Measurements from ENCODE around the gene PUM2.
"Not testable (repeated sequence)": the region's sequence is repeated elsewhere in the genome, so short reads cannot be mapped to it uniquely, and the experiment has no call there.

PUM2 gene

DNA sequence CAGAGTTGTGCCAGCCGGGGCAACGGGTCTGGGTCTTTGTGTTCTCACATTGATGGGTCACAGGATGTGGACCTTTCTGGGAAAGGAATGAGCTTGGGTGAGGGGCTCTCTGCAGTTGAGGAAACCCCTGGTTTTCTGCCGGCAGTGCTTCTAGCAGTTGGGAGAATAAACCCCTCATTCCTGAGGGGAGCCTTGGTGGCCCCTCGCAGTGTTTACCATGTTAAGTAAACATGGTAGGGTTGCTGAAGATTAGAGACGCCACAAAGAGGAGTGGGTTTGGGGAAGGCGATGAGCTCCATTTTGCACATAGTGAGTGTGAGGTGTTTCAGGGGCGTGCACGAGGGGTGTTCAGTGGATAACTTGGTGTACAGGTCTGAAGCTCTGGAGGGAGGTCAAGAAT is 27.7 kb upstream of the PUM2 start:
- in situ Hi-C loops (cut with MboI; ENCODE audit: low sequenced_read_pairs) = no loop called here
- Histone ChIP-seq H3K4me3 (no peak overlapping the region), H3K4me1 (peaks cover 10% of the 10 kb centered on the region), H3K27me3 (ENCODE audit: low read depth) (peaks cover 3% of the 10 kb centered on the region; the same call in 1 of the 2 replicates), H3K36me3 (replicated peaks) (no peaks in the 10 kb centered on the region), H3K9me3 (no peaks in the 10 kb centered on the region)
- no peak for DNase-seq (ENCODE audit: low spot score in 2 of 2)

DNA sequence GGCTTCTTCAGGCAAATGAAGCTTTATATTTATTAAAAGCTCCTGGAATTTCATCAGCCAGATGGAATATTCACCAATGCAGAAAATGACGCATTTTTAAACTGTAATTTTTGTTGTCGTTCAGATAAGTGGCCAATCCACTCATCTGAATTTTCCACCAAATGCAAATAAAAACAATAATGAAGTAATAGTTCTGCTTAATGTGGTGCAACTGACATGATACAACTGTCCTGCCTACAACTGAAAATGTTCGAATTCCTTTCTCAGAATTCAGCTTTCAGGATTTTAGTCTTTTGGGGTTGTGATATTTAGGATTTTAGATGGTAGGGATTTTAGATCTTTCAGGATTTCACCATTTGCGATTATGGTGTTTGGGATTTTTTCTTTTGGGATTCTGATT is 27.1 kb upstream of the PUM2 start:
- Histone ChIP-seq H3K27me3 (ENCODE audit: low read depth) (peaks cover 3% of the 10 kb centered on the region; the same call in 1 of the 2 replicates), H3K36me3 (replicated peaks) (no peaks in the 10 kb centered on the region), H3K4me3 (no peak overlapping the region), H3K9me3 (no peaks in the 10 kb centered on the region), H3K4me1 (peaks cover 10% of the 10 kb centered on the region)
- DNase-seq (ENCODE audit: low spot score in 2 of 2) = no peak
- in situ Hi-C loops (cut with MboI; ENCODE audit: low sequenced_read_pairs) = no loop called here

DNA sequence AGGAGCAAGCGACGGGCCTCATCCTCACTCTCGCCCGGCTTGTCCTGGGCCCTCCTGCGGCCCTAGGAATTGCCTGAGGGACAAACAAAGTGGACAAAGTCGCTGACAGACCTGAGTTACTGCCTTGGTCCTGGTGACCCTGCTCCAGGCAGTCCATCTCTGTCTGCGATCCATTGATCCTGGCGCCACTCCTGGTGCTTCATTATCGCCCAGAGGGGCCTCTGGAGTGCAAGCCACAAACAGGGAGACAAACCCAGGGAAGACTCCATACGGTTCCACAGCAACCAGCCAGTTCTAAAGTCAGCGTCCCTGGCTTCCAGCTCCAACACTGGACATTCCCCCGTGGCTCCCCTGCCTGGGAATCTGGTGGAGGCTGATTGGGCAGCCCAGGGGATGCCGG is 24.3 kb upstream of the PUM2 start:
- H3K4me3 ChIP-seq; H3K27me3 ChIP-seq (ENCODE audit: low read depth); H3K36me3 ChIP-seq (replicated peaks); H3K9me3 ChIP-seq; in situ Hi-C loops (cut with MboI; ENCODE audit: low sequenced_read_pairs); DNase-seq (ENCODE audit: low spot score in 2 of 2); H3K4me1 ChIP-seq: not testable (repeated sequence)

DNA sequence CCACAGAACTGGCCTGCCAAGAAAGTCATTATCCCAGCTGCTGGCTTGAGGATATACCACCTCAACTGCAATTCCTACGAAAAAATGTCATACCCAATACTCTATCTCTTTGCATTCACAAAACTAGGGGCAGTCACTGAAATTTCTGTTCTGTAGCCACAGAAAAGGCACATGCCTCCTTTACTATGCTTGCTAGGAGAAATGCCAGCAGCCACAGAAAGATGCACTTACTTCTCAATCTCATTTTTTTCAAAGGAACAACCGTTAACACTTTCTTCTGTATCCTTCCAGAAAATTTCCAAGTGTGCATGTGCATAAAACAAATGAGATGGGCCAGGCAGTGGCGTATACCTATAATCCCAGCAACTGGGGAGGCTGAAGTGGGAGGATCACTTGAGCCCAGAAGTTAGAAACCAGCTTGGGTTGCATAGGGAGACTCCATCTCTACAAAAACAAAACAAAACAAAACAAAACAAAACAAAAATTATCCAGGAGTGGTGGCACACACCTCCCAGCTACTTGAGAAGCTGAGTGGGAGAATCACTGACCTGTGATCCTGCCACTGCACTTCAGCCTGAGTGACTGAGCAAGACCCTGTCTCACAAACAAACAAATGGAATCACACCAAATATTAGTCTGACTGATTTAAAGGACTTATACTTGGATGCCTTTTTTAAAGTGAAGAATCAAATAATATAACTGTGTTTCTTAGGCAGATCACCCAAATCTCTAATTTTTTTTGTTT is 22.4 kb upstream of the PUM2 start:
- H3K27me3 ChIP-seq (ENCODE audit: low read depth) = peaks cover 3% of the 10 kb centered on the region
- no peaks in the 10 kb centered on the region for H3K36me3 ChIP-seq (replicated peaks)
- in situ Hi-C loops (cut with MboI; ENCODE audit: low sequenced_read_pairs) = no loop called here
- H3K4me3 ChIP-seq = no peak overlapping the region
- H3K4me1 ChIP-seq = no peaks in the 10 kb centered on the region
- peaks cover 3% of the 10 kb centered on the region for H3K9me3 ChIP-seq
- no peak for DNase-seq (ENCODE audit: low spot score in 2 of 2)

DNA sequence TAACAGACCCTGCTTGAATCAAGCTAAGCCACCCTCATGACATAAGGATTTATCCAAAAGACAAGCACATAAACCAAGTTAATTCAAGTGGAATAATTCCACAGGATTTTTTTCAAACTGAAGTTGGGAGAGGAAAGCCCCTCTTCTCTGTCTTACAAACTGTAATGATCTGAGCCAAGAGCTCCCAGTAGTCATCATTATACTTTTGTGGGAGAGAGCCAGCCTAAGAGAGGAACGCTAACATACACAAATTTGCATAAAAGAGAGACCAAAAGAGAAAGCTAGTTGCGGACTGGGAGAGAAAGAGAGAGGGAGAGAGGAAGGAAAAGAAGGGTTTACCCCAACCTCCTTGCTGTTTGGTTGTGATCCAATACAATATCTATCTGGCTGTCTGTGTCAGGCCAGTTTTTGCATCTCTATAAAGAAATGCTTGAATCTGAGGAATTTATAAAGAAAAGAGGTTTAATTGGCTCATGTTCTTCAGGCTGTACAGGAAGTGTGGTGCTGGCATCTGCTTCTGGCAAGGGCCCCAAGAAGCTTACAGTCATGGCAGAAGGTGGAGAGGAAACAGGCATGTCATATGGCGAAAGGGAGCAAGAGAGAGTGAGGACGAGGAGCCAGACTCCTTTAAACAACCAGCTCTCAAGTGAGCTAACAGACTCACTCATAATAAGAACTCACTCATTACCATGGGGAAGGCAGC is 20.8 kb upstream of the PUM2 start:
- peaks cover 3% of the 10 kb centered on the region for H3K9me3 ChIP-seq
- no peaks in the 10 kb centered on the region for H3K4me1 ChIP-seq
- in situ Hi-C loops (cut with MboI; ENCODE audit: low sequenced_read_pairs) = no loop called here
- no peak overlapping the region for H3K4me3 ChIP-seq
- H3K36me3 ChIP-seq (replicated peaks) = no peaks in the 10 kb centered on the region
- no peak for DNase-seq (ENCODE audit: low spot score in 2 of 2)
- H3K27me3 ChIP-seq (ENCODE audit: low read depth) = peaks cover 3% of the 10 kb centered on the region

DNA sequence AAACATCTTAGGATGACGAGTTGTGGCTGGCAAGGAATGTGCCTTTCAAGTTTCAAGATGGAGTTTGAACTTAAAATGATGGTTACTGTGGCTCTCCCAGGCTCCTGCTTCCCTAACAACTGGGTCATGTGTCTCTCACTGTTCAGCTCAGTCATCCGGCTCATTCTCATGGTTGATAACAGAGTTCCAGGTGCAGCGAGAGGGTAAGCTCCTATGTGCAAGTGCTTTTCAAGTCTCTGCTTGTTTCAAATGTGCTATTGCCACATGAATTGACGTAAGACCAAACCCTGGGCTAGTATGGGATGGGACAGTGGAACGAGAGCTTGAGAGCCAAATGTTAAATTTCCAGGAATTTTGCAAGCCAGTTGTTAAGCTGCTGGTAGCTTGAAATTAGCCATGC is 19.5 kb upstream of the PUM2 start:
- Histone ChIP-seq H3K4me3 (no peak overlapping the region), H3K4me1 (no peaks in the 10 kb centered on the region), H3K36me3 (replicated peaks) (no peaks in the 10 kb centered on the region), H3K27me3 (ENCODE audit: low read depth) (no peaks in the 10 kb centered on the region; the same call in 1 of the 2 replicates), H3K9me3 (peaks cover 3% of the 10 kb centered on the region)
- no peak for DNase-seq (ENCODE audit: low spot score in 2 of 2)
- in situ Hi-C loops (cut with MboI; ENCODE audit: low sequenced_read_pairs) = no loop called here

DNA sequence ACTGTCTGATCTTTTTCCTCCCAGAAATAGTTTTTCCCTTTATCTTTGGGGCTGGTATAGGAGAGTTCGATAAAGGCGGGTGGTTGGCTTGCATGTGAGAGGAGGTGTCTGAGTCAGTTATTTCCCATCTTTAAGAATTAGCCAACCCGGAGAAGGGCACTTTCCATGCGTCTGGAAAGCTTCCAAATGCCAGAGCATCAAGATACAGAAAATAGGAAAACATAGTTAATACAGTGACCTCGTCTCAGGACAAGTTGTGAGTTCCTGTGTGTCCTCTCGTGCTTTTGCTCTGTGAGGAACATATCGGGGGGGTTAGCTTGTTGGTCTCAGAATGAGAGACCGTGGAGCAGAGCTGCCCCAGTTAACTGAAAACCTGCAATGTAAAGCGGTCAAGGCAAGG is 18.7 kb upstream of the PUM2 start:
- Histone ChIP-seq H3K9me3 (peaks cover 3% of the 10 kb centered on the region), H3K27me3 (ENCODE audit: low read depth) (no peaks in the 10 kb centered on the region; the same call in 1 of the 2 replicates)
- in situ Hi-C loops (cut with MboI; ENCODE audit: low sequenced_read_pairs) = no loop called here

DNA sequence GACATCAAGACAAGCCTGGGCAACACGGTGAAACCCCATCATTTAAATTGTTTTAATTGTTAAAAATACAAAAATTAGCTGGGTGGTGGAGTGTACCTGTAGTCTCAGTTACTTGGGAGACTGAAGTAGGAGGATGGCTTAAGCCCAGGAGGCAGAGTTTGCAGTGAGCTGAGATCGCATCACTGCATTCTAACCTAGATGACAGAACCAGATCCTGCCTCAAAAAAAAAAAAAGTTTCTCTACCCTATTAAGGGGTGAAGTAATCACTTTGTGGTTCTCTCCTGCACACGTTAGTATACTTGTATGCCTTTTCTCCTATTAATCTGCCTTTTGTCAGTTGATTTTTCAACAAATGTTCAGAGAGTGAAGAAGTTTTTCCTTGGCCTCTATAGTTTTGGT is 18.1 kb upstream of the PUM2 start:
- no peak for DNase-seq (ENCODE audit: low spot score in 2 of 2)
- Histone ChIP-seq H3K4me1 (no peaks in the 10 kb centered on the region), H3K4me3 (no peak overlapping the region), H3K9me3 (peaks cover 3% of the 10 kb centered on the region), H3K36me3 (replicated peaks) (no peaks in the 10 kb centered on the region), H3K27me3 (ENCODE audit: low read depth) (no peaks in the 10 kb centered on the region; the same call in 1 of the 2 replicates)
- in situ Hi-C loops (cut with MboI; ENCODE audit: low sequenced_read_pairs) = no loop called here

More for the DNA sequence above, 18.7 kb upstream of the PUM2 start:
- no peaks in the 10 kb centered on the region for H3K36me3 ChIP-seq (replicated peaks)
- H3K4me3 ChIP-seq = no peak overlapping the region
- DNase-seq (ENCODE audit: low spot score in 2 of 2) = no peak
- H3K4me1 ChIP-seq = no peaks in the 10 kb centered on the region

DNA sequence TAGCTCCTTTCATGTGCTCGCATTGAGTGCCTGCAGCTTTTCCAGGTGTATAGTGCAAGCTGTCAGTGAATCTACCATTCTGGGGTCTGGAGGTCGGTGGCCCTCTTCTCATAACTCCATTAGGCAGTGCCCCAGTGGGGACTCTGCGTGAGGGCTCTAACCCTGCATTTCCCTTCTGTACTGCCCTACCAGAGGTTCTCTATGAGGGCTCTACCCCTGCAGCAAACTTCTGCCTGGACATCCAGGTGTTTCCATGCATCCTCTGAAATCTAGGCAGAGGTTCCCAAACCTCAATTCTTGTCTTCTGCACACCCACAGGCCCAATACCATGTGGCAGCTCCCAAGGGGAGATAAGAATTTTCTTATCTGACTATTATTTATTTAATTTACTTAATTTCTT is 17.3 kb upstream of the PUM2 start:
- H3K4me1 ChIP-seq; H3K27me3 ChIP-seq (ENCODE audit: low read depth); in situ Hi-C loops (cut with MboI; ENCODE audit: low sequenced_read_pairs); H3K36me3 ChIP-seq (replicated peaks); H3K9me3 ChIP-seq; H3K4me3 ChIP-seq; DNase-seq (ENCODE audit: low spot score in 2 of 2): not testable (repeated sequence)

DNA sequence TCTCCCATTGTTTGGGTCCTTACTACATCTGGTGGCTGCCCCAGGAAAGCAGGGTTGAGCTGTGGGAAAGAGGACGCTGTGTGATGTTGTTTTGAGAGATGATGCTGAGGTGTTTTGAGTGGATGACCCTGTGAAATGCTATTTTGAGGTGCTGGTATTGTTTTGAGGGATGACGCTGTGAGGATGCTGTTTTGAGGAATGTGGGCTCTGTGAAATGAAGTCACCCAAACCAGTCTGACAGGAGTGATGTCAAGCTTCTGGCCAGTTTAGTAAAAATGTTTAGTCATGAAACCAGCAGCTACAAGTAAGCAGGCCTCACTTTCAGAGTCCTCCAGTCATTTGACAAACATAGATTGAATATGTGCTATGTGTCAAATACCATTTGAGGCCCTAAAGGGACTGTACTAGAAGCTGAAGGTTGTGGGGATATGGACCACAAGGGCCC is 16.1 kb upstream of the PUM2 start:
- H3K4me1 ChIP-seq = no peaks in the 10 kb centered on the region
- no peaks in the 10 kb centered on the region; the same call in 1 of the 2 replicates for H3K27me3 ChIP-seq (ENCODE audit: low read depth)
- peaks cover 3% of the 10 kb centered on the region for H3K9me3 ChIP-seq
- no peak for DNase-seq (ENCODE audit: low spot score in 2 of 2)
- no peaks in the 10 kb centered on the region for H3K36me3 ChIP-seq (replicated peaks)
- in situ Hi-C loops (cut with MboI; ENCODE audit: low sequenced_read_pairs) = no loop called here
- no peak overlapping the region for H3K4me3 ChIP-seq

DNA sequence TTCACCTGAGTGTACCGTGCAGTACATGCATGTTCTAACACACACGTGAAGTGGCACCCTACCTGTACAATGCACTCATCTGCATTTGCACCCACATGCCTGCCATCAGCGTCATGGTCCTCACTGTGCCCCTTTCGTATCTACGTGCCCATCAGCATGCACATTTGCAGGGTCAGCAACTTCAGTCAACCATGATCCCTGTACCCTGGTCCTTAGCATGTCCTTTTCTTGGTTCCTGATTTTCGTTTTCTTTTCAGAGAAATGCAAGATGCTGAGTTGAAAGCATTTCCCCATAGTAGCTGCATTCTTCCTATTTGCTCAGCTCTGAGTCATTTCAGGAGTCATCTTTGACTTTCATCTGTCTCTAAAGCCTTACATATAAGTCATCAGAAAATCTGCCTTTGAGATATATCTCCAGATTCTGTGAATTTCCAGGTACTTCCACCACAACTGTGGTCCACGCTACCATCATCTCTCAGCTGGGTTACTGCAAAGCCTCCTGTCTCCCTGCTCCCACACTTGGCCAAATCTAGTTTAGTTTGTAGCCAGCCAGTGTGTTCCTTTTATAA is 14.7 kb upstream of the PUM2 start:
- Histone ChIP-seq H3K4me3 (no peak overlapping the region), H3K4me1 (no peaks in the 10 kb centered on the region), H3K9me3 (peaks cover 3% of the 10 kb centered on the region), H3K27me3 (ENCODE audit: low read depth) (no peaks in the 10 kb centered on the region), H3K36me3 (replicated peaks) (no peaks in the 10 kb centered on the region)
- no peak for DNase-seq (ENCODE audit: low spot score in 2 of 2)
- in situ Hi-C loops (cut with MboI; ENCODE audit: low sequenced_read_pairs) = no loop called here

DNA sequence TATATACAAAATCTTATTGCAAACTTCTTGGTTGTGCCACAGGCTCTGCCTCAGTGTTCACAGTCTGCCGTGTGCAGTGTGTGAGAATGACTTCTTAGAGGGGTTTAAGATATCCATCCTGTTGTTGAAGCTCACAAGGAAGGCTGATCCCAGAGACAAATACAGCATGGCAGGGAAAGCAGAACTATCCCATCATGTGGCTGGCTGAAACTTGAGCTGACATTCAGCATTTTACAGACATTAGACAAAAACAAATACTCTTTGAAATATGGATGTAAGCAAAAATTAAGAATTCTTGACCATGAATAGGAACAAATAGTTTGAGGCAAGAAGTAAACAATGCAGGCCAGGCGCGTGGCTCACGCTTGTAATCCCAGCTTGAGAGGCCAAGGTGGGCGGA is 12.9 kb upstream of the PUM2 start:
- H3K4me3 ChIP-seq = no peak overlapping the region
- in situ Hi-C loops (cut with MboI; ENCODE audit: low sequenced_read_pairs) = no loop called here
- no peaks in the 10 kb centered on the region for H3K36me3 ChIP-seq (replicated peaks)
- DNase-seq (ENCODE audit: low spot score in 2 of 2) = no peak
- no peaks in the 10 kb centered on the region for H3K27me3 ChIP-seq (ENCODE audit: low read depth)
- H3K9me3 ChIP-seq = peaks cover 3% of the 10 kb centered on the region
- H3K4me1 ChIP-seq = no peaks in the 10 kb centered on the region

DNA sequence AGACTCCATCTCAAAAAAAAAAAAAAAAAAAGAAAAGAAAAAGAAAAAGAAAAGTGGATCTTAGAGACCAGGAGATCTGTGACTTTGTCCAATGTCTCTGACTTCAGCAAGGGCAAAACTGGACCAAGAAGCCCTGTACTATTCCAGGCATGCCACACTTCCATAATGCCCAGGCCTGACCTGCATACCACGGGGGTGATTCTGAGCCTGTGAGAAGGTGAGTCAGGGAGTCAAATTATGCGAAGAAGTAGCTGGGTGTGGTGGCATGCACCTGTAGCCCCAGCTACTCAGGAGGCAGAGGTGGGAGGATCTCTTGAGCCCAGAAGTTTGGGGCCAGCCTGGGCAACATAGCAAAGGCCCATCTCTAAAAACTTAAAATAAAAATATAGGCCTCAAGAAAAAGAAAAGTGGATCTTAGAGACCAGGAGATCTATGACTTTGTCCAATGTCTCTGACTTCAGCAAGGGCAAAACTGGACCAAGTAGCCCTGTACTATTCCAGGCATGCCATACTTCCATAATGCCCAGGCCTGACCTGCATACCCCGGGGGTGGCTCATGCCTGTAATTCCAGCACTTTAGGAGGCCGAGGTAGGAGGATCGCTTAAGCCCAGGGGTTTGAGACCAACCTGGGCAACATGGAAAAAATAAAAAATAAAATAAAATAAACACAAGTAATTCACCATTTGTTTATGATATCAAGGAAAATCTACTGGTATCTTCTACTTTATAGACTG is 12.2 kb upstream of the PUM2 start:
- Histone ChIP-seq H3K27me3 (ENCODE audit: low read depth) (no peaks in the 10 kb centered on the region; the same call in 1 of the 2 replicates), H3K9me3 (no peaks in the 10 kb centered on the region; the same call in 1 of the 2 replicates), H3K4me1 (no peaks in the 10 kb centered on the region), H3K36me3 (replicated peaks) (no peaks in the 10 kb centered on the region), H3K4me3 (no peak overlapping the region)
- no peak for DNase-seq (ENCODE audit: low spot score in 2 of 2)
- in situ Hi-C loops (cut with MboI; ENCODE audit: low sequenced_read_pairs) = no loop called here

Data from HAP-1 (cell line).